Stimulated activated memory B cell treated with anti-CD40 and anti-IgM and Interleukin-4, amounts not matched to agents 10 μg/mL and 1 μg/mL and 100 μg/mL, for 72 hours (primary cell): ENCODE data around the gene PRTN3.
"Not testable (repeated sequence)": the region's sequence is repeated elsewhere in the genome, so short reads cannot be mapped to it uniquely, and the experiment has no call there.

Experiments
- ATAC-seq: fragments of 150-1000 bp; cut with Tn5 transposase; 2 replicates; pipeline ENCODE4 v1.10.0; 2021
- H3K27ac Mint-ChIP-seq: one replicate; pipeline ENCODE4 v1.8.0; 2022; ENCODE audit warnings: mild to moderate bottlenecking, mixed read lengths
- H3K27me3 Mint-ChIP-seq: one replicate; pipeline ENCODE4 v1.8.0; 2022; ENCODE audit warnings: mixed read lengths
- H3K36me3 Mint-ChIP-seq: one replicate; pipeline ENCODE4 v1.8.0; 2022; ENCODE audit warnings: mixed read lengths
- H3K4me1 Mint-ChIP-seq: one replicate; pipeline ENCODE4 v1.8.0; 2022; ENCODE audit warnings: mixed read lengths
- H3K4me3 Mint-ChIP-seq: one replicate; pipeline ENCODE4 v1.8.0; 2022; ENCODE audit warnings: mild to moderate bottlenecking, moderate library complexity, mixed read lengths
- H3K9me3 Mint-ChIP-seq: one replicate; pipeline ENCODE4 v1.8.0; 2022; ENCODE audit warnings: mixed read lengths

PRTN3 gene

DNA sequence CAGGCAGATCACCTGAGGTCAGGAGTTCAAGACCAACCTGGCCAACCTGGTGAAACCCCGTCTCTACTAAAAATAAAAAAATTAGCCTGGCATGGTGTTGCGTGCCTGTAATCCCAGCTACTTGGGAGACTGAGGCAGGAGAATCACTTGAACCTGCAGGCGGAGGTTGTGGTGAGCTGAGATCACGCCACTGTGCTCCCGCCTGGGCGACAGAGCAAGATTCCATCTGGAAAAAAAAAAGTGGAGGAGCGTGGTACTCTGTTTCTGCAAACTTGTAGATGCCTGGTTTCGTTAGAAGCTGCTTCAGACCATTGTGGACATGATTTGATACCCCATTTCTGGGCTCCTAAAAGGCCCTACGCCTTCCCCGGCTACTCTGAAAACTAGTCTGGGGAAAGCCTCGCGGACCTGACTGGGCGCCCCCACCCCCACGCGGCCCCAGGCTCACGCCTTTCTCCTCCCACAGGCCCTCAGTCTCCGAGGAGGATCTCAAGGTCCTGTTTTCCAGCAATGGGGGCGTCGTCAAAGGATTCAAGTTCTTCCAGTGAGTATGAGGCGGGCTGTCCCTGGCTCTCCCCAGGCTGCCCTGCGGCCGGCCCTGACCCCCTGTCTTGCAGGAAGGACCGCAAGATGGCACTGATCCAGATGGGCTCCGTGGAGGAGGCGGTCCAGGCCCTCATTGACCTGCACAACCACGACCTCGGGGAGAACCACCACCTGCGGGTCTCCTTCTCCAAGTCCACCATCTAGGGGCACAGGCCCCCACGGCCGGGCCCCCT lies 30.5 kb upstream of the PRTN3 start:
- no peak overlapping the region for H3K27ac Mint-ChIP-seq

DNA sequence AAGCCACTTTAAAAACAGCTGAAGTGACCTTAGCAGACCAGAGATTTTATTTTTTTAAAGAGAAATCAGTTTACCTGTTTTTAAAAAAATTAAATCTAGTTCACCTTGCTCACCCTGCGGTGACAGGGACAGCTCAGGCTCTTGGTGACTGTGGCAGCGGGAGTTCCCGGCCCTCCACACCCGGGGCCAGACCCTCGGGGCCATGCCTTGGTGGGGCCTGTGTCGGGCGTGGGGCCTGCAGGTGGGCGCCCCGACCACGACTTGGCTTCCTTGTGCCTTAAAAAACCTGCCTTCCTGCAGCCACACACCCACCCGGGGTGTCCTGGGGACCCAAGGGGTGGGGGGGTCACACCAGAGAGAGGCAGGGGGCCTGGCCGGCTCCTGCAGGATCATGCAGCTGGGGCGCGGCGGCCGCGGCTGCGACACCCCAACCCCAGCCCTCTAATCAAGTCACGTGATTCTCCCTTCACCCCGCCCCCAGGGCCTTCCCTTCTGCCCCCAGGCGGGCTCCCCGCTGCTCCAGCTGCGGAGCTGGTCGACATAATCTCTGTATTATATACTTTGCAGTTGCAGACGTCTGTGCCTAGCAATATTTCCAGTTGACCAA lies 29.8 kb upstream of the PRTN3 start:
- ATAC-seq = no peak
- Mint-ChIP-seq H3K27ac (no peak overlapping the region), H3K36me3 (peaks cover 65% of the 10 kb centered on the region), H3K4me3 (no peak overlapping the region), H3K4me1 (peaks cover 9% of the 10 kb centered on the region), H3K9me3 (peaks cover 3% of the 10 kb centered on the region), H3K27me3 (no peaks in the 10 kb centered on the region)

More for the DNA sequence above, 30.5 kb upstream of the PRTN3 start:
- Mint-ChIP-seq H3K4me3 (no peak overlapping the region), H3K9me3 (no peaks in the 10 kb centered on the region), H3K27me3 (no peaks in the 10 kb centered on the region), H3K4me1 (peaks cover 9% of the 10 kb centered on the region), H3K36me3 (peaks cover 59% of the 10 kb centered on the region)
- ATAC-seq = no peak

DNA sequence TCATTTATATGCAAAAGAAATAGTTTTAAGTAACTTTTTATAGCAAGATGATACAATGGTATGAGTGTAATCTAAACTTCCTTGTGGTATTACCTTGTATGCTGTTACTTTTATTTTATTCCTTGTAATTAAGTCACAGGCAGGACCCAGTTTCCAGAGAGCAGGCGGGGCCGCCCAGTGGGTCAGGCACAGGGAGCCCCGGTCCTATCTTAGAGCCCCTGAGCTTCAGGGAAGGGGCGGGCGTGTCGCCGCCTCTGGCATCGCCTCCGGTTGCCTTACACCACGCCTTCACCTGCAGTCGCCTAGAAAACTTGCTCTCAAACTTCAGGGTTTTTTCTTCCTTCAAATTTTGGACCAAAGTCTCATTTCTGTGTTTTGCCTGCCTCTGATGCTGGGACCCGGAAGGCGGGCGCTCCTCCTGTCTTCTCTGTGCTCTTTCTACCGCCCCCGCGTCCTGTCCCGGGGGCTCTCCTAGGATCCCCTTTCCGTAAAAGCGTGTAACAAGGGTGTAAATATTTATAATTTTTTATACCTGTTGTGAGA lies 29.2 kb upstream of the PRTN3 start:
- Mint-ChIP-seq H3K27ac (no peak overlapping the region), H3K4me3 (no peak overlapping the region), H3K27me3 (no peaks in the 10 kb centered on the region), H3K9me3 (peaks cover 9% of the 10 kb centered on the region), H3K36me3 (peaks cover 69% of the 10 kb centered on the region), H3K4me1 (peaks cover 9% of the 10 kb centered on the region)
- no peak for ATAC-seq

DNA sequence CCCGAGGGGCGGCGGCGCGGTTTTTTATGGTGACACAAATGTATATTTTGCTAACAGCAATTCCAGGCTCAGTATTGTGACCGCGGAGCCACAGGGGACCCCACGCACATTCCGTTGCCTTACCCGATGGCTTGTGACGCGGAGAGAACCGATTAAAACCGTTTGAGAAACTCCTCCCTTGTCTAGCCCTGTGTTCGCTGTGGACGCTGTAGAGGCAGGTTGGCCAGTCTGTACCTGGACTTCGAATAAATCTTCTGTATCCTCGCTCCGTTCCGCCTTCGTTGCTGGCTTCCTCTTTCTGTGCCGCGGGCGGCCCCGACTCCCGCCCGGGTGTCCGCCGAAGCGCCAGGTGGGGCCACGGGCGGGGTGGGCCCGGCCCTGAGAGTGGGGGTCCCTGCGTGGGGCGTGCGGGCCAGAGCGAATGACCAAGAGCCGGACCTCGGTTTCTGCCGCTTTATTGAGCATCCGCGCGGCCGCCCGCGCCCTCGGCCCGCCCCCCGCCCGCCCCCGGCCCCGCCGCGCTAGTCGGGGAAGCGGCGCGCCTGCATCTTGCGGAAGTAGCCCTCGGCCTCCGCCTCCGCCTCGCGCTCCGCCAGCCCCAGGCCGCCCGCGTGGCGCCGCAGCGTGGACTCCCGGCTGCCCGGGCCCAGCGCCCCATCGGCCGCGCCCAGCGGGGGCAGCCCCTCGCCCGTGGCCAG lies 28.6 kb upstream of the PRTN3 start:
- H3K4me3 Mint-ChIP-seq = no peak overlapping the region
- H3K4me1 Mint-ChIP-seq = peaks cover 7% of the 10 kb centered on the region
- H3K36me3 Mint-ChIP-seq = peaks cover 69% of the 10 kb centered on the region
- ATAC-seq = peak; percentile 36
- H3K27ac Mint-ChIP-seq = no peak overlapping the region
- peaks cover 14% of the 10 kb centered on the region for H3K9me3 Mint-ChIP-seq
- no peaks in the 10 kb centered on the region for H3K27me3 Mint-ChIP-seq

DNA sequence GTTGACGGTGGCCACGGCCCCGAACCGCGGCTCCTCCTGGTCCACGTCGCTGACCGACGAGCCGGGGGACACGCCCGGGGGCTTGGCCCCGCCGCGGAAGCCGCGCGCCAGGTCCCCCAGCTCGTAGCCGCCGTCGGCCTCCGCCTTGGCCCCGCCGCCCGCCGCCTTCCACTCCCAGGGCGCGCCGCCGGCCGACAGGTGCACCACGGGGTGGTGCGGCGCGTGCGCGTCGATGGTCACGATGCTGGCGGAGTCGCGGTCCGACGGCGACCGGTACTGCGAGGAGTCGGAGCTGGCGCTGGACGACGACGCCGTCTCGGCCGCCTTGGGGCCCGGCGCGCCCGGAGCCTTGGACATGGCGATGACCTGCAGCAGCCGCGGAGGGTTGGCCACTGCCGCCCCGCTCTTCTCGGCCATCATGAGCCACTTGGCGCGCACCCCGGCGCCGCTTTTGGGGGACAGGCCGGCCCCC lies 28.0 kb upstream of the PRTN3 start:
- Mint-ChIP-seq H3K27ac (no peak overlapping the region), H3K36me3 (peaks cover 63% of the 10 kb centered on the region), H3K27me3 (no peaks in the 10 kb centered on the region), H3K4me3 (no peak overlapping the region), H3K4me1 (peaks cover under 1% of the 10 kb centered on the region), H3K9me3 (peaks cover 14% of the 10 kb centered on the region)
- peak; percentile 31 for ATAC-seq

DNA sequence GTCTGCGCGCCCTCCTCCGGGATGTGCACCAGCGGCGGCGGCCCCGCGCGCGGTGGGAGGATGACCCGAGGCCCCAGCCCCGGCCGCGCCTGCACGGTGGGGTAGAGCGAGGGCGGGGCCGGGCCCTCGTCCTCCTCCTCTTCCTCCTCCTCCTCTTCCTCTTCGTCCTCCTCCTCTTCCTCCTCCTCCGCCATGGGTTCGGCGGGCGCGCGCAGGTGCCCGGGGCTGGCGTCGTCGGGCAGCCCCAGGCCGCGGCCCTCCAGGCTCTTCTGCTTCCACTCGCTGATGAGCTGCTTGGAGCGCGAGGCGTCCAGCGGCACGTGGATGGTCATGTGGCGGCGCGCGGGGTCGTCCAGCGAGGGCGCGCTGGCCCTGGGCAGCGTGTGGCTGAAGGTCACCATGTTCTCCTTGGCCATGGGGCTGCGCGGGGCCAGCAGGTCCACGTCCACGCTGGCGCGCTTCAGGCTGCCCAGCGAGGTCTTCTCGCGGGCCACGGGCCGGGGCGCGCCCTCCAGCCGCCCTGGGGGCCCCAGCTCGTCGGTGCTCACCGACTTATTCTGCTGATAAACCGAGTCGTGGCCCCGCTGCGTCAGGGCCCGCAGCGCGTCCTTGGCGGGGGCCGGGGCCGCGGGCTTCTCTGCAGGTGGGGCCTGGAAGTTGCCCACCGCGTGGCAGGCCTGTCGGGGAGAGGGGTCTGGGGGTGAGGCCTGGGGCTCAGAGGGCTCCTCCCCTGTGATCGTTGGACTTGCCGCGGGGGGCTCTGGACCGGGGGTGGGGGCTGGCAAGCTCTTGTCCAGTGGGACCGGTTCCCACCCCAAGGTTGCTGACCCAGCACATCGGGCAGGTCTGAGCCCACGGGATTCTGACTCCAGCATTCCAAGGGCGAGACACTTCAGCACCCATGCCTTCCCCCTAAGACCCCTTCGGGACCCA lies 27.3 kb upstream of the PRTN3 start:
- Mint-ChIP-seq H3K4me1 (no peaks in the 10 kb centered on the region), H3K36me3 (peaks cover 59% of the 10 kb centered on the region), H3K9me3 (peaks cover 14% of the 10 kb centered on the region), H3K4me3 (no peak overlapping the region), H3K27ac (no peak overlapping the region), H3K27me3 (no peaks in the 10 kb centered on the region)
- peak; percentile 58 for ATAC-seq

DNA sequence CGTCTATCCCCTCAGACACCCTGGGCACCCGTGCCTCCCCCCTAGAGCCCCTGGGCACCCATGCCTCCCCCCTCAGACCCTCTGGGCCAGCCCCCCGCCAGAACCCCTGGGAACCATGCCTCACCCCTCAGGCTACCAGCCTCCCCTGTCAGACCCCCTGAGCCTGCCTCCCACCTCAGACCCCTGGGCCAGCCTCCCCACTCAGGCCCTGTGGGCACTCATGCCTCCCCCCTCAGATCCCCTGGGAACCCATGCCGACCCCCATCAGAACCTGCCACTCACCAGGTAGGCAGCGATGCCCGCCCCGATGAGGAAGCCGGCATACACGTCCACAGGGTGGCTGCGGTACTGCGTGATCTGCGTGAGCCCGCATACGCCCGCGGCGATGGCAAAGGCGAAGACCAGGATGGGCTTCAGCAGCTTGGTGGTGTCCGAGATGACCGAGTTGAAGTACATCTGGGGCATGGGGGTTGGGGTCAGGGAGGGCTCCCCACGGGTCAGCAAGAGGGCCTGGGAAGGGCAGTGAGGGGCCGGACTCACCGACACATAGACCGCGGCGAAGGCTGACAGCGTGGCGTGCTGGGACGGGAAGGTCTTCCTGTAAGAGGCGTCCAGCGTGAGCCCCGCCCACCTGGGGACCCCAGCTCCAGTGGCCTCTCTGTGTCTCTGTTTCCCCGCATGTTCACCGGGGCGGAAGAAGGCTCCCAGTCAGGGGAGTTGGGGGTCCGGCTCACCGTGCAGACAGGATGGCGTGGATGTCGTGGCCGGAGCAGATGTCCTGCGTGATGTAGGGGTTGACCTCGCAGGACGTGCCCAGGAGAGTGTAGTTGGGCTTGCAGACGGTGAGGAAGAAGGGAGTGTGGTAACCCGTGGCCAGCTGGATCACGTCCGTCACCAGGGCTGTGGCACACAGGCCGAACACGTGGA lies 26.4 kb upstream of the PRTN3 start:
- peaks cover 59% of the 10 kb centered on the region for H3K36me3 Mint-ChIP-seq
- peak overlapping the region; percentile 1 for H3K4me3 Mint-ChIP-seq
- H3K27me3 Mint-ChIP-seq = no peaks in the 10 kb centered on the region
- ATAC-seq = peak; percentile 3
- H3K27ac Mint-ChIP-seq = no peak overlapping the region
- H3K9me3 Mint-ChIP-seq = peaks cover 14% of the 10 kb centered on the region
- H3K4me1 Mint-ChIP-seq = no peaks in the 10 kb centered on the region

DNA sequence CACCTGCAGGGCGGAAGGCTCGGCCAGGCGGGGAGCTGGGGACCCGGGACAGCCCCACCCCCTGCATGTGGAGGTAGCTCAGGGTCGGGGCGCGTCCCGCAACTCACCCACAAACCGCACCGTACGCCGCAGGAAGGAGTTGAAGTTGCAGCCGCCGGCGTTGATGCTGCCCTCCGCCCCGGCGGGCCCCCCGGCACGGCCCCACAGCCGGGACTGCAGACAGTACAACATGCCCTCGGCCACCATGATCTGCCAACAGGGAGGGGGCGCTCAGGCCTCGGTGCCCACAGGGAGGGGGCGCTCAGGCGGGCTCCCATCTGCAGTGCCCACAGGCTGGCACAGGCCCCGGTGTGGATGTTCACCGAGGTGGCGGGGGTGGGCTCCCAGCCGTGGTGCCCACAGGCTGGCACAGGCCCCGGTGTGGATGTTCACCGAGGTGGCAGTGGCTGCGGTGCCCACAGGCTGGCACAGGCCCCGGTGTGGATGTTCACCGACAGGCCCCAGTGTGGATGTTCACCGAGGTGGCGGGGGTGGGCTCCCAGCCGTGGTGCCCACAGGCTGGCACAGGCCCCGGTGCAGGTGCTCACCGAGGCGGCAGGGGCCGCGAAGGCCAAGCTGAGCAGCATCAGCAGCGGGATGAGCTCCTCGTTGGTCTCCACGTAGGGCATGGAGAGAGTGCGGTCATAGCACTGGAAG lies 25.6 kb upstream of the PRTN3 start:
- Mint-ChIP-seq H3K27ac (no peak overlapping the region), H3K9me3 (peaks cover 14% of the 10 kb centered on the region), H3K27me3 (no peaks in the 10 kb centered on the region), H3K36me3 (peaks cover 53% of the 10 kb centered on the region), H3K4me3 (no peak overlapping the region), H3K4me1 (no peaks in the 10 kb centered on the region)
- peak; percentile 10 for ATAC-seq

DNA sequence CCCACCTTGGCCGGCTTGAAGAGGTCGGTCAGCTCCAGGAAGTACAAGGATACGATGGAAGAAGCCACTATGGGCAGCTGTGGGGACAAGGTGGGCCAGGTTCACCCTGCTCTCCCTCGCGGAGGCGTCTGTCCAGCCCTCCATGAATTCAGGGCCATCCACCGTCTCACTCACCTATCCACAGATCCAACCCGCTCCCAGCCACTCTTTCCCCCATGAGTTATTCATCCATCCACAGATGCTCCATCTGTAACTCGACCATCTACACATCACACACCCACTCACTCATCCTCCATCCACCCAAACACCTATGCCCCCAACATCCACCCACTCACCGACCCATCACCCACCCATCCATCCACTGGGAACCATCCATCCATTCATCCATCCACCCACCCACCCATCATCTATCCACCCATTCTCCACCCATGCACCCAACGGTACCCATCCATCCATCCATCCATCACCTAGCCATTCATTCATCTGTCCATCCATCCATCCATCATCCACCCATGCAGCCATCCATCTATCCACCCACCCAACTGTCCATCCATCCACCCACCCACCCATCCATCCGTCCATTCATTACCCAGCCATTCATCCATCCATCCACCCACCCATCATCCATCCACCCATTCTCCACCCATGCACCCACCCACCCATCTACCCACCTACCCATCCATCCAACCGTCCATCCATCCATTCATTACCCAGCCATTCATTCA lies 24.9 kb upstream of the PRTN3 start:
- peaks cover 46% of the 10 kb centered on the region for H3K36me3 Mint-ChIP-seq
- no peaks in the 10 kb centered on the region for H3K4me1 Mint-ChIP-seq
- H3K27ac Mint-ChIP-seq = no peak overlapping the region
- no peak for ATAC-seq
- H3K27me3 Mint-ChIP-seq = no peaks in the 10 kb centered on the region
- H3K4me3 Mint-ChIP-seq = no peak overlapping the region
- peaks cover 14% of the 10 kb centered on the region for H3K9me3 Mint-ChIP-seq

DNA sequence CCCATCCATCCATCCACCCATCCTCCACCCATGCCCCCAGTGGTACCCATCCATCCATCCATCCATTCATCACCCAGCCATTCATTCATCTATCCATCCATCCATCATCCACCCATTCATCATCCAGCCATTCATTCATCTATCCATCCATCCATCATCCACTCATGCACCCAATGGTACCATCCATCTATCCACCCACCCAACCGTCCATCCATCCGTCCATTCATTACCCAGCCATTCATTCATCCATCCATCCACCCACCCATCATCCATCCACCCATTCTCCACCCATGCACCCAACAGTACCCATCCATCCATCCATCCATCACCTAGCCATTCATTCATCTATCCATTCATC lies 24.3 kb upstream of the PRTN3 start:
- Mint-ChIP-seq H3K4me1 (no peaks in the 10 kb centered on the region), H3K4me3 (no peak overlapping the region), H3K9me3 (peaks cover 14% of the 10 kb centered on the region), H3K27me3 (no peaks in the 10 kb centered on the region), H3K27ac (no peak overlapping the region), H3K36me3 (peaks cover 40% of the 10 kb centered on the region)
- no peak for ATAC-seq

DNA sequence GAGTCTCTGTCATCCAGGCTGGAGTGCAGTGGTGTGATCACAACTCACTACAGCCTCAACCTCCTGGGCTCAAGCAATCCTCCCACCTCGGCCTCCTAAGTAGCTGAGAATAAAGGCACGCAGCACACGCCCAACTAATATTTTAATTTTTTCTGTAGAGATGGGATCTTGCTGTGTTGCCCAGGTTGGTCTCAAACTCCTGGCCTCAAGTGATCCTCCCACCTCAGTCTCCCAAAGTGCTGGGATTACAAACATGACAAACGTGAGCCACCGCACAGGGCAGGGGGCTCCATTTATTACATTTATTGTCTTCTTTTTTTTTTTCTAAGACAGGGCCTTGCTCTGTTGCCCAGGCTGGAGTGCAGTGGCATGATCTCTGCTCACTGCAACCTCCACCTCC lies 20.6 kb upstream of the PRTN3 start:
- H3K4me3 Mint-ChIP-seq, H3K27ac Mint-ChIP-seq, ATAC-seq, H3K4me1 Mint-ChIP-seq: not testable (repeated sequence)
- H3K36me3 Mint-ChIP-seq = peaks cover 18% of the 10 kb centered on the region
- peaks cover 14% of the 10 kb centered on the region for H3K9me3 Mint-ChIP-seq
- H3K27me3 Mint-ChIP-seq = peaks cover 26% of the 10 kb centered on the region

DNA sequence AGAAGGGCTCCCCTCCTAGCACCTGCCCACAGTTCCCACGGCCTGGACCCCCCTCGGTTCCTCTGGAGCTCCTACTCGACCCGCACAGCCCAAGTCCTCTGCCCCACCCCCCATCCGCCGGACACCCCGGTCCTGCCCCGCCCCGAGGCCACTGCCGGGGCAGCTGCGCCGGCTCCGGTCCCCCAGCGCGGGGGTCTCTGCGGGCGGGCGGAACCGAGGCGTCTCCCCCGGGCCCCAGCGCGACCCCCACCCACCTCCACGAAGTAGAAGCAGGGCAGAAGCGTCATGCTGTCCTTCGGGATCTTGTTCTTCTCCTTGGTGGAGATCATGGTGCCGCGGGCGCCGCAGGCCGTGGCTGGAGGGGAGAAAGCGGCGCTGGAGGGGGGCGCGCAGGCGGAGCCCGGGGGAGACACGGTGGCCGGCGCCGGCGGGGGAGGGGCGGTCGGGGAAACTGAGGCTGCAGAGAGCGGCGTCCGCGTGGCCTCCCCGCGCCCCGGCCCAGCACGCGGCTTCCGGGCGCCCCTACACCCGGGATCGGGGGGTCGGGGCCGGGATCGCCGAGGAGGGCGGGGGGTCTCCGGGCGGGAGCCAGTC lies 19.5 kb upstream of the PRTN3 start:
- no peak for ATAC-seq
- Mint-ChIP-seq H3K4me1 (no peaks in the 10 kb centered on the region), H3K9me3 (peaks cover 7% of the 10 kb centered on the region), H3K27me3 (peaks cover 28% of the 10 kb centered on the region), H3K4me3 (no peak overlapping the region), H3K36me3 (peaks cover 9% of the 10 kb centered on the region), H3K27ac (no peak overlapping the region)
